CD4-positive, alpha-beta T cell treated with Interleukin-15 for 4 hours (primary cell): ENCODE results near the gene FAM163B.
A peak's percentile ranks its signal among the peaks of the same experiment; 100 is the strongest.

Source experiments
- DNase-seq: peaks from one replicate; pipeline ENCODE4 v3.0.0-alpha.2; 2020; ENCODE audit warnings: low spot score

Gene FAM163B

DNA sequence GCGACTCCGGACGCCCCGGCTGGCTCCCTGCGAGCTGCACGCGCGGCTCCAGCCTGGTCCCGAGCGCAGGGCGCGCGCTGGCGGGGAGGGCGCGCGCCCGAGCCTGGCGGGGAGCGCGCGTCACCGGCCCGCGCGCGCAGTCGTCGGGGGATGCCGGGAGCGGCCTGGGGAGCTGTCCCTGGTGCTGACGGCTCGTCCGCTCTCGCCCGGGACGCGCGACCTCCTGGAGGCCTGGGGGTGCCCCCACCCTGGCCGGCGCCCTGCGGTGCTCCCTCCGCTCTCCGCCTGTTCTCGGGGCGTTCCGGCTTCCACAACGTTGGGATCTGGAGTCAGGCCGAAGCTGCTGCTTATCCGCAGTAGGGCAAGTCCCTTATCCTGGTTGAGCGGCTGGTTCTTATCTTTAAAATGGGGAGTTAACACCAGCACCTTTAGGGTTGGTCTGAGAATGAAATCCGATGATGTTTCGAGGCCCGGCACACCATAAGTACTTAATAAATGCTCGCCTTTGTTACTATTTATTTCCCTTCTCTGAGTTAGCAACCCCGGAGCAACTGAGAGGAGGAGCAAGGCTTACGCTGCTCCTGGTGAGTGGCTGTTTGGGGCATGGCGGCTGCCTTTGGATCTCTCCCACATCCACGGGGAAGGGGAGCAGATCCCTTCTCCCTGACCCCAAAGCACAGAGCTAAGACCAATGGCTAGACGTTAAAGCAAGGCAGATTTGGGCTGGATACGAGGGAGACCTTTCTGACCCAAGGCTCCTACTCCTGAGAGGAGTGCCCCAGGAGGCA lies at the start of gene FAM163B:
FAM163B (minus strand) TSS at position 79 of the 788 bp plus-strand sequence. CDS start 29,166 bp downstream, outside the sequence.
- no peak for DNase-seq

DNA sequence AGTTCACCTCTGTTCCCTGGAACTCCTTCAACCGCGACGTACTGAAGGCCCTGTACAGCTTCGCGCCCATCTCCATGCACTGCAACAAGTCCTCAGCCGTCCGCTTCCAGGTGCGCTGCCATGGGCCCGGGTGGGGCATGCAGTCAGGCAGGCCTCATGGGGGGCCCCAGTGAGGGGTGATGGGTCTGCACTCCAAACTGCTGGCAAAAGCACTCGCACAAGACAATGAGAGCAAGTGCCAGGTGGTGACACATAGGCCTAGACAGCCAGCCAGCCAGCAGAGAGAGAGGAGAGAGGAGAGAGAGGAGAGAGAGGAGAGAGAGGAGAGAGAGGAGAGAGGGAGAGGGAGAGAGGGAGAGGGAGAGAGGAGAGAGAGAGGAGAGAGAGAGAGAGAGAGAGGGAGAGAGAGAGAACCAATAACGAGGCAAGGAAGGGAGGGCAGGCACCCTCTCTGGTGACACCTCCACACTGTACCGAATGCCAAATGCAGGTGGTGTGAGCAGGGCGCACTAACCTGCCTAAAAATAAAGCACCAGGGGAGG lies 48.0 kb upstream of the FAM163B start:
- DNase-seq: no peak

DNA sequence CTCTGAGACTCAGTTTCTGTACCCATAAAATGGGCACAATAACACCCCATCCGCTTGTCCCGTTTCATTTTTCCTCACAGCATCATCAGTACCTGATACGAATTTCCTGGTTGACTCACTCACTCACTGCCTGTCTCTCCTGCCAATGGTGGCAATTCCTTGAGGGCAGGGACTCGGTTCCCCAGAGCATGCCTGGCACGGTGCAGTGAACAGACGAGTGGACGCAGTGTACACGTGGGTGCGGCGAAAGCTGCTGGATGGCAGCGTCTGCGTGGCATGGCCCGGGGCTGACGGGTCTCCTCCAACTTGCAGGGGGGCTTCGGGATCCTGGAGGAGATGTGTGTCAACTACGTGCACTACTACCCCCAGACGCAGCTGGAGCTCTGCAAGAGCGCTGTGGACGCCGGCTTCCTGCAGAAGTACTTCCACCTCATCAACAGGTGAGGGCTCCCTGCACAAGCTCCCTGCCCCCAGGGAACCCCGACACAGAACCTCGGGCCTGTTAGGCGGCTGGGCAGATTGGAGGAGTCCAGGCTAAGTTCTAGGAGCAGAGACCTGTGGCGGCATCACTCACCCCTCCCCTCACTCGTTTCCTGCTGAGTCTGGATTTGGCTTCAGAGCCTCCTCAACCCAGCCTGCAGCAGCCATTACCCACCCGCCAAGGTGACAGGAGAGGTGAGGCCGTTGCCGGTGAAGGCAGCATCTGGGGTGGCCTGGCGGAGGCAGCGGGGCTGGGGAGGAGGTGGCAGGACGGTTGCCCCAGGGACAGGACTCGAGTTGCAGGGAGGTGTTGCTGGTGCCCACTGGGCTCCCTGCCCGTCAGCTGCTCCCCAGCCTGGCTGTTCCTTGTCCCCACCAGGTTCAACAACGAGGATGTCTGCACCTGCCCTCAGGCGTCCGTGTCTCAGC lies 47.3 kb upstream of the FAM163B start:
- peak; percentile 33 for DNase-seq

DNA sequence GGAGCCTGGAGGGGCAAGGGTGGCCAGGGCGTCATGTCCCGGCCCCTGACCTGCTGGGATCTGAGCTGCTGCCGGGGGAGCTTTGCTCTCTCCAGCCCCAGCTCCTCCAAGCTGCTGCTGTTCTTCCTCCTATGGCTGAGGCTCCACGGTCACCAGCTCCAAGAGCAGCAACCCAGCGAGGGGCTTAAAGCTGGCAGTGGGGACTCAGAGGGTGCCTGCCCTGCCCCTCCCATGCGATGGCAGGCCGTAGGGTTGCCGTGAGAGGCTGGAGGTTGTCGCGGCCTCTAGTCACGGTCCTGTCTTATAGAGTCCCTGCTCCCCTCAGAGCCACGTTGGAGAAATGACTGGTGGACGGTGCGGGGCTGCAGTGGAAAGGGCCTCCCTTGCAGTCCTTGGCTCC lies 46.5 kb upstream of the FAM163B start:
- no peak for DNase-seq

DNA sequence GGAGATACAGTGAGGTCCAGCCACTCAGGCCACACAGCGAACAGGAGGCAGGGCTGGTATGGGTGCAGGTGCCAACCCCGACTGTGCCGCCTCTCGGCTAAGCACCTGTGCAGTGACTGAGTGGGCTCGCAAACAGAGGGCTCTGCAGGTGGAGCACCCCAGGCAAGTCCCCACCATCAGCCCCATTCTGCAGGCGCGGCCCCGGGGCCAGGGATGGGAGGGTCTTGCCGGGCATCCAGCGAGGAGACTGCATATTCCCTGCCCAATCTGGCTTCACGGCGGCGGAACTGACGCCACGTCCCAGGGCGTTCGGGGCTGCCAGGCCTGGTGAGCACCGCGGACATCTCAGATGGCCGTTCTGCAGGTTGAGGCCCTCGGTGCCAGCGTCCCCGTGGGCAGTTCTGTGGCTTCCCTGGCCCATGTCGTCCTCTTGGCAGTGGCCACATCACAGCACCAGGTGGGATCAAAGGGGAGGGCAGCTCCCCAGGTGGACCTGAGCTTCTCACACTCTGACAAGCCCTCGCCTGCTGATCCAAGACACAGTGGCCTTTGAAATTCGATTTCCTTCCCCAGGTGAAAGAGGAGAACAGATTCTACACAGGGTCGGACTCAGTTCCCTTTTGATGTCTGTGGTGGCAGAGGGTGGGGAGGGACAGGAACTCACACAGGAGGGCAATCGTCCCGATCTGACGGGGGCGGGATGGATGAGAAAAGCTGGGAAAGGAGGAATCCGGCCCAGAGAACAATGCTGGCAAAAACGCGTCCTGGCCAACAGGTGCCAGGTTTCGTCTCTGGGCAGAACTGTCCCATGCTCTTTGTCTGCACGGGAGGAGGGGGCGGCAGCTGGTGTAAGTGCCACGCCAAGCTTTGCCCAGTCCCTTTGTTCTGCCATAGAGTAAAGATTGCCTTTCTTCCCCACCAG lies 45.8 kb upstream of the FAM163B start:
- no peak for DNase-seq

DNA sequence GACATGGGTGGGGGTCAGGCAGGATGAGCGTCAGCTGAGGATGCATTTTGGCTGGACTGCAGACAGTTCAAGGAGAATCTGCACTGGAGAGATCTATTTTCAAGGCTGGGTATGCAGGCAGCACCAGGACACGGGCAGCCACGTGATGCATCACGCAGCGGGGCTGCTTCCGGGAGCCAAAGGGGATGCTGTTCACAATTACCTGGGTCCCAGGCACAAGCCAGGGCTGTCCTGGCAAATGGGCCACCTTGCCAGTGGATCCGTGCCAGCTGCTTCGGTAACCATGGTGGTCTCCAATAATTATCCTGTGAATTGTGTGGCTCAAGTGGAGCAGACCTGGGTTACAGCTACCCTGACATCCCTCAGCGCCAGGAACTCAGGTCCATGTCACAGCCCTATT lies 44.4 kb upstream of the FAM163B start:
- no peak for DNase-seq

DNA sequence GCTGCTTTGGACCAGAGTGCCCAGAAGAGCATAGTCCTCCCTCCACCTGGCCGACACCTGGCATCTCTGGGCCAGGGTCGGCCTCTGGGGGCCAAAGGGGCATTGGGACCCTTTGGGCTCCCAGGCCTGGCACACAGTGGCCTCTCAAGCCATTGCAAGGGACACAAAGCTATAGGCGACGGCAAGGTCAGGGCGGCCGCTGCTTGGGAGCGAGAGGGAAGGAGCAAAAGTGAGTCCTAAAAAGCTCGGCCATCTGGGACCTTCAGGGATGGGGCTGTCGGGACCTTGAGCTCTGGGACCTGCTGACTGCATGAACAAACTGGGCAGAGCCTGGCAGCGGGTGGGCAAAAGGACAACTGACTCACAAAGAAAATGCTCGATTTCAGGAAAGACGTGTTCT lies 40.8 kb upstream of the FAM163B start:
- no peak for DNase-seq

DNA sequence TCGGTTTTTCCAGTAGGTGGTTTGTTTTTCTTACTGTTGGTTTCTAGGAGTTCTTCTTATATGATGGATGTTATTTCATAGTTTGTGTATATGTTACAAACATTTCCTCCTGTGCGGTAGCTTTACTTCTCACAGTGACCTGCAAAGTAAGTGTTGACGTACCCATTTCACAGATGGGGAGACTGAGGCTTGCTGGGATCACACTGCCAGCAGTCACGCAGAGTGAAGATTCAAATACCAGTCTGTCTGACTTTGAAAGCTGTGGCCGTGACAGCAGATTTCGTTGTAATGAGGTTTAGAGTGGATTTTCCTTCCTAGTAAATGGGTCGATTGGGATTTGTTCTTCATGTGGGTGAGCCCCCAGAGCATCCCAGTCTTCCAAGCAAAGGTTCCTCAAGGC lies 40.0 kb upstream of the FAM163B start:
- no peak for DNase-seq

DNA sequence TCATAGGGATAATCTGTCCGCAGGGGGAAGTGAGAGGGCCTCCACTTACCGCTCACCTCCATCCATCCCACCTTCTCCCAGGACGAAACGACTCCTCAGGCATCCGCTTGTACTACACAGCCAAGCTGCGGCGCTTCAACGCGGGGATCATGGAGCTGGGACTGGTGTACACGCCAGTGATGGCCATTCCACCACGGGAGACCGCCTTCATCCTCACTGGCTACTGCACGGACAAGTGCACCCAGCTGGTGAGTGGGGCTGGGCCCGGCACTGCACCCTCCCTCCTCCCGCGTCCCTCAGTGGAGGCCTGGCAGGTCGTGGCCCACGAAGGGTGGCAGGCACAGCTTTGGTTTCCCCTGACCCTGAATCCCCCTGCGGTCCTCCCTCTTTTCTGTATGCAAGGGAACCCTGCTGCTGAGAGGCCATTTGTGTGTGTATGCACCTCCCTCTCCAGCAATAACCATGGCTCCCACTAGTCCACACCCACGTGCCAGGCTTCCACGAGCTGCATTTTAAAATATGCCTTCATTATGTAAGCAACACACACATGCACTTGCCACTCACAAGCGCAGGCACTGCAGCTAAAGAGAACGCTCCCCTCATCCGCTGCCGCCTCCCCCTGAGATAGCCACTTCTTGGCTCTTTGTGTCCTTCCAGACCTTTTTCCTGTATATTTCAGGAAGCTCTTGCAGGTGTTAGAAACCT lies 38.7 kb upstream of the FAM163B start:
- DNase-seq: no peak

DNA sequence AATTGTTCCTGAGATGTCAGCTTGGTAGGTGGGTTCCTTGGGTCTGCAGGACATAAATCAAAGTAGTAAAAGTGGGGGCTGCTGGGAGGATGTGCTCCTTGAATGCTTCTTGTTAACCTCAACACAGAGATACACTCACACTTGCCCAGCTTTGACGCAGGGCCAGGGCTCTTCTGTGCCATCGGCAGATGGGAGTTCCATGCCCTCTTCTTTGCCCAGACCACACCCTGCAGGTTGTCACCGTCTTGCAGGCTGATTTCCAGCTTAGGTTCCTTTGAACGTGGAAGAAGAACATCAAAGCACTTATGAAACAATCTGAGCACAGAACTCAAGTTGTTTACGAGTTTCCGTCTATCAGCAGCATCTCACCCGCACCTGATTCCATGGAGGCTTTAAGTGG lies 38.0 kb upstream of the FAM163B start:
- no peak for DNase-seq

DNA sequence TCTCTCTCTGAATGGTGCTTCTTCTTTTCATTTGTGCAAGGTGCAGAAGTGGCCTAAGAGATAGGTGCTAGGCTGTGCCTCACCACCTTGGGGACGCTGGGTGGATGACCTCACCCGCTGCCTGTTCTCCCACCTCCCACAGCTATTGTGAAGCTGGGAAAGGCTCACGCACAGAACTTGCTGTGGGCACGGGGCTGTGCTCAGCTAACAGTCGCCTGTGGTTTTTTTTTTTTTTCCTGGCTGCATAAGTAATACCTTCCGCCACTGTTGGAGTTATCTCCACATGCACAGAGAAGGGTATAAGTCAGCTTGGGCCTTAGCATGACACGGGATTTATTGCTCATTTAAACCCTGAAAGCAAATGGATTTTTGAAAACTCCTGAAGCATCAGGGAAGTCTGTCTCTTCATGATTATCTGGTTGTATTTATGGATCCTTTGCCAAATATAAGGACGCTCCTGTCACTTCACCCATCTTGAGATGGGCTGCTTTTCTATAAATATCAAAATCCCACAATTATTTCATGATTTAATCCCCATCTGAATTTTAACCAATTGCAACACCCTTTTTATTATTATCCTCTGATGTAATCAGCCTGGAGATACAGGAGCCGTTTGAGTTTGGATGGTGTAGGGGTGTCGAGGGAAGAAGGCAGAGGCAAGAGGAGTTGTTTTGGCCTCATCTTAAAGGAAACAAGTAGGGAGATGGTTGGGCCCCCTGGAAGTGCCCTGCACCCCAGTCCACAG lies 36.0 kb upstream of the FAM163B start:
- DNase-seq: no peak

DNA sequence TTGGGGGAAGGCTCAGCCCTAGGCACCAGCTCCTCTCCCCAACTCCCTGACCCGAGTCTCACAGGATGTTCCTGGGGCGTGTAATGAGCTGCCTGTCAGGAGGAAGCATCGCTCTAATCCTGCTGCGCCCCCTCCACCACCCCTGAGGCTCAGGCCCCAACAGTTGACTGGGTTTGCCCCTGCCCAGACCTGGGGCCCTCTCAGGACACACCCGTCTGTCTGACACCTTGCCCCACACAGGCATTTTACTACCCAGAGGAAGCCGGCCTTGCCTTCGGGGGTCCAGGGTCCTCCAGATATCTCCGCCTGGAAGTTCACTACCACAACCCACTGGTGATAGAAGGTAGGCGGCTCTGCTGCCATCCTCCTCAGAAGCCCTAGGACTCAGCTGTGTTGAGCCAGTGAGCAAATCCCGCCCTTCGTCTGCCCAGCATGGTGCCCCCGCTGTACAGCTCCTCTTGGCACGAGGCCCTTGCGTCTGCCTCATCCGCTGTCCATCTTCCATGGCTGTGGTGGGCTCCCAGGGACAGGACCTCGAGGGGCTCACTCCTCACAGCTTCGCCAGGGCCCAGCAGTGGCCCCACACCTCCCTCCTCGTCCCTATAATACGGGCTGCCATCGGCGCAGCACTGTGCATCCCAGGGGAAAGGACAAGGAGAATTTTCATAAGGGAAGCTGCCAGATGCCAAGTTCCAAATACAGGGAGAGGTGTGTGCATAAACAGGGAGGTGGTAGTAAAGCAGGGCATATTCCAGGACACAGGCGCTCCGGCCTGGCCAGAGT lies 35.0 kb upstream of the FAM163B start:
- DNase-seq: no peak

DNA sequence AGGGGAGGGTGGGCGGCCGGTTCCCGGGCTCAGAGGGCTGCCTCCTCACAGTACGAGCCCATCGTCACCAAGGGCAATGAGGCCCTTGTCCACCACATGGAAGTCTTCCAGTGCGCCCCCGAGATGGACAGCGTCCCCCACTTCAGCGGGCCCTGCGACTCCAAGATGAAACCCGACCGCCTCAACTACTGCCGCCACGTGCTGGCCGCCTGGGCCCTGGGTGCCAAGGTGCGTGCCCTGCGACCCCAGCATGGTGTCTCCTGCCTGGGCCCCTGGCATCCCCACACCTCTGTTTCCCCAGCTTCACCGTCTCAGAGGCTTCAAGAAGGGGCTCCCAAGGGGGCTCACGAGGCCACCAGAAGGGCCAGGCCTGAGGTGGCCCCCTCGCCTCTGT lies 34.2 kb upstream of the FAM163B start:
- DNase-seq: no peak

DNA sequence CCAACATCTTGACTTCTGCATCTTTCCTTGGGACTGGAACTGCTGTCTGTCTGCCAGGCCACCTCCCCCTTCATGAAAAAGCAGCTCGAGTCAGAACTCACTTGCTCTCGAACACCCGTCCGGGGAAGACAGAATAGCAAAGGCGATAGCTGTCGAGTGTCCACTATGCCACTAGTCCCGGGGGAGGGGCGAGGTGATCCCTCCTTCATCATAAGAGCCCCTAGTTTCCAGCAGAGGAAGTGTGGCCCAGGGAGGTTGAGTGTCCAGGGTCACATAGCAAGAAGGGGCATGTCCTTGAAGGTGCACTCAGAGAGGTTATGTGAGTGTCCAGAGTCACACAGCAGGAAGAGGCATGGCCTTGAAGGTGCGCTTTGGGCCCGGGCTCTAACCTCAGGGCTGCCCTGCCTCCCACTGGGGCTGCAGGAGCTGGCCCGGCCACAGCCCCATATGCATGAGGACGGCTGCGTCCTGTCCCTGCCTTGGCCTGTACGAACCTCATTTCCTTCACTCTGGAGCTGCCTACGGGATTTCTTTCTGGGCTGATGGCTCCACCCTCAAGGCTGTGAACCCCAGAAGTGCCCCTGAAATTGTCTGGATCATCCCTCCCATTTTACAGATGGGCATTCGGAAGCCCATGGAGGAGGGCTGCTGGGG lies 33.6 kb upstream of the FAM163B start:
- DNase-seq: no peak

DNA sequence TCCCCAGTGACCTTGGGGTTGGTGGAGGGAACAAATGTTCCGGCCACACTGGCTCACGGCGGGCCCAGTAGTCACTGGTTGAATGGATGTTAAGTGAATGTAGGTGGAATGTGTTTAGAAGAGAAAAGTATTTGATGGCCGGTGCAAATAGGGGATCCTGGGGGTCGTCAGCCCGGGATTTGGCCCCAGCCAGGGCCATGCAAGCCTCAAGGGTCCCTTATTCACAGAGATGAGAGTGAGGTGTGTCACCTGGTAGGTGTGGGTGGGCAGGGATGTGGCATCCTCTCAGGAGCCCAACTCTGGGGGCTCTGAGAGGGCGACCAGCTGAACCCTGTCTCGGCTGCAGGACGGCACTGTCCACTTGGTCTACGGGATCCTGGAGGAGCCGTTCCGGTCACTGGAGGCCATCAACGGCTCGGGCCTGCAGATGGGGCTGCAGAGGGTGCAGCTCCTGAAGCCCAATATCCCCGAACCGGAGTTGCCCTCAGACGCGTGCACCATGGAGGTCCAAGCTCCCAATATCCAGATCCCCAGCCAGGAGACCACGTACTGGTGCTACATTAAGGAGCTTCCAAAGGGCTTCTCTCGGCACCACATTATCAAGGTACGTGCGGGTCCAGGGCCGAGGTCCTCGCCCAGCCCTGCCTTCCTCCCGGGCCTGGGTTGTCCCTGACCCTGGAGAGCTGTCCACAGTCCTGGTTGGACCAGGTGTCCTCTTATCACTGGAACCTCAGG lies 32.8 kb upstream of the FAM163B start:
- no peak for DNase-seq

DNA sequence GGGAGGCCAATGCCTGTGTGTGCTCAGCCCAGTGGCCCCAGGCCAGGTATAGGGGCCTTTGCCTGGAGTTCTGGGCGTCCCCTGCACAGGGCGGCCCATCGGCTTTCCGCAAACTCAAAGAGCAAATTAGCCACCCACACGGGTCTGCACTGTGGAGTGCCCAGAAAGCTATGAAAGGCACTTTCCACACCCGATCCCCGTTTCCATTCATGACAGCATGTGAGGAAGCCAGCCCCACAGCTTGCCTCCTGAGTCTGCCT lies 32.1 kb upstream of the FAM163B start:
- DNase-seq: no peak

DNA sequence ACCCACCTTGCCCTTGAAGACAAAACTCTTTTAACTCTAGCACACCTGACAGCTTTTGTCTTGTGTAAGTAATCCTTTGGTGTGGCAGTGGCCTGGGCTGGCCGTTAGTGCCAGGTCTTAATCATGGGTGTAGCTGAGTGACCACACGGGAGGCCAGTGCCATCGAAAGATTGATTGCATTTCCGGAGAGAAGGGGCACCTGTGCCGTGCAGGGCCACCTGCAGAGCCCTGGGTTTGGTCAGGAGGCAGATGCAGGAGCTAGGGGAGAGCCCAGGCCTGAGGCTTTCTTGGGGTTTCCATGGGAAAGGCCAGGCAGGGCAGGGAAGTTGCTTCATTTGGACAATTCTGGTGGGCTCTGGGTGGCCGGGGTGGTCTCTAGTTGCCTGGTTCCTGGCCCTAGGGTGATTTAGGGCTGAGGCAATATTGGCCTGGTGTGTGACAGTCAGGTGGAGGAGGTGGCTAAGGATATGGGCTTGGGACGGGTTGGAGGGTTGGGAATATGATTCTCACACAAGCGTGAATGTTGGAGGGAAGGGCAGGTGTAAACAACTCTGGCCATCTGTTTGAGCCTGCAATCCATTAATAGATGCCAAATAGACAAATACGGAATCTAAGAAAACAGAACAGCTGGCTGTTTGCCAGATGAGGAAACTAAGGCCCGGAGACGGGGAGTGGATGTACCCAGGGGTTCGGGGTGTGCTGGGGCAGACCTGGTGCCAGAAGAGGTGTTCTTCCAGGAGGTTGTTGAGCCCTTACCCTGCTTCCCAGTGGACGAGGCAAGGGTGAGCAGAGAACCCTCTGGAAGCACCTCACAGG lies 31.6 kb upstream of the FAM163B start:
- no peak for DNase-seq

DNA sequence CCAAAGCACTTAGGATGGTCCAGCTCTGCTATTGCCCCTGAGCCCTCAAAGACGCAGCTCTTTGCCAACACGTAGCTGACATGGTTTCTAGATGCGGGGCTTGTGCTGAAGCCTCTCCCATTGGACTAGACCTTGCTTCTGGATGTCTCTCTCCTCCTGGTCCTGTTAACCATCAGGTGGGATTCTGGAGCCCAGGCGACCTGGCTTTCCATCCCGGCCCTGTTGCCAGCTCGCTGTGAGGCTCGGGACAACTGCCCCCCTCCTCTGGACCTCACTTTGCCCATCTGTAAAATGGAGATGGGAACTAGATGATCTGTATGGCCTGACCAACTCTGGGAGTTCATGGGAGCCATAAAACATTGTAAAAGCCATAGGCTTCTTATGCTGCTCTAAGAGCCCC lies 31.0 kb upstream of the FAM163B start:
- no peak for DNase-seq
